DND-41 (cell line): ENCODE data around the gene ITGA8.
"Not testable (repeated sequence)": the region's sequence is repeated elsewhere in the genome, so short reads cannot be mapped to it uniquely, and the experiment has no call there.

Experiments used
- CTCF ChIP-seq: IDR thresholded peaks from 2 replicates; pipeline ENCODE4 v1.5.1; 2012; ENCODE audit warnings: borderline replicate concordance, low read length, moderate library complexity, mild to moderate bottlenecking; ENCODE audit not compliant: poor library complexity, severe bottlenecking; ENCODE audit errors: extremely low read depth
- EZH2 ChIP-seq: IDR thresholded peaks from 3 replicates; pipeline ENCODE4 v1.6.1; 2012; ENCODE audit warnings: borderline replicate concordance, low read depth, mild to moderate bottlenecking, moderate library complexity, low read length, inconsistent platforms; ENCODE audit not compliant: severe bottlenecking

- not testable (repeated sequence) for TF ChIP-seq CTCF, EZH2
Observed at GRCh38 chr10:15475439-15475838, 244.3 kb downstream of the ITGA8 start.
